NCI-H748 treated with DMSO at 0.1 percent for 48 hours (cell line): ENCODE data around the gene GPC6.

Source experiments
- DNase-seq: peaks from one replicate; lab custom pipeline; 2025; lab: John Stamatoyannopoulos, UW

GPC6 gene

GRCh38 chr13:93689333-93689732 lies 462.7 kb downstream of the GPC6 start:
- DNase-seq, result no peak

GRCh38 chr13:93690139-93690538 lies 463.5 kb downstream of the GPC6 start:
- no peak for DNase-seq

- DNase-seq, result no peak
Measured at GRCh38 chr13:93698016-93698613, 471.5 kb downstream of the GPC6 start.

GRCh38 chr13:93700115-93700514 lies 473.5 kb downstream of the GPC6 start:
- no peak for DNase-seq

GRCh38 chr13:93708308-93709075 lies 481.9 kb downstream of the GPC6 start:
- DNase-seq, result no peak

DNA sequence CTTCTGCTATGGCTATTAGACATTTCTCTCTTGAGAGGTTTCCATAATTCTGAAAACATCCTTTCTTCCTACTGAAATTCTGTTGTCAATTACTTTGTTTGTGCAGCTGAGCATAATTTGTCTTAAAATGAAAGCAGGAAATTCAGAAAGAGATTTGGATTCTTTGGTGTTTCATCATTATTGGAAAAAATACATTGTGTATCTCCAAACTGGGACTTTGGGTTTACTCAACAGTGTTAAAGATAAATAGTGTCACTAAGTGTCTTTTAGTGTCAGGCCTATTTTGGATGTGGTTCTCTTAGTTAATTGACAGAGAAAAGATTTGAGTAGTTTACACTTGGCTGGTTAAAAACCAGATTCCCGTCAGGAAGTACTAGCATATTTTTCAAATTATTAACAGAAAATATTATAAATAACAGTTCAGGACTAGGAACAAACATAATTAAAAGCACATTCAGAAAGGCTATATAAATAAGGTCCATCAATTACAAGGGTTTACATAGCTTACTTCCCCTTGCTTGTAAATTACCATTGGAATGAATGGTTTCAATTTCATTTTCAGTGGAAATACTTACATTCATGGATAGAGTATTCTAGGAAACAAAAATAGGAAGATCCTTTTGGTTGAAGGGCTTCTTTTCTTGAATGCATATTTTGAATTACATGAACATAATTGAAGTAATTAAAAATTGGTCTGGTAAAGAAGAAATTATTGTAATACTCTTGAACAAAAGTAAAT lies 483.1 kb downstream of the GPC6 start:
- DNase-seq, result no peak

DNA sequence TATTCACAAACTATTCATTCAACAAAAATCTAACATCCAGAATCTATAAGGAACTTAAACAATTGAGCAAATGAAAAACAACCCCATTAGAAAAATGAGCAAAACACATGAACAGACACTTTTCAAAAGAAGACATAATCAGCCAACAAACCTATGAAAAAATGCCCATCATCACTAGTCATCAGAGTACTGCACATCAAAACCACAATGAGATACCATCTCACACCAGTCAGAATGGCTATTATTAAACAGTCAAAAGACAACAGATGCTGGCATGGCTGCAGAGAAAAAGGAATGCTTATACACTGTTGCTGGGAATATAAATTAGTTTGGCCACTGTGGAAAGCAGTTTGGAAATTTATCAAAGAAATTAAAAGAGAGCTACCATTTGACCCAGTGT lies 487.6 kb downstream of the GPC6 start:
- no peak for DNase-seq

GRCh38 chr13:93715866-93716265 lies 489.3 kb downstream of the GPC6 start:
- no peak for DNase-seq

- DNase-seq, result no peak
Measured at GRCh38 chr13:93716623-93717022, 490.0 kb downstream of the GPC6 start.

GRCh38 chr13:93721483-93721882 lies 494.9 kb downstream of the GPC6 start:
- DNase-seq, result no peak

GRCh38 chr13:93723316-93723715 lies 496.7 kb downstream of the GPC6 start:
- no peak for DNase-seq

DNA sequence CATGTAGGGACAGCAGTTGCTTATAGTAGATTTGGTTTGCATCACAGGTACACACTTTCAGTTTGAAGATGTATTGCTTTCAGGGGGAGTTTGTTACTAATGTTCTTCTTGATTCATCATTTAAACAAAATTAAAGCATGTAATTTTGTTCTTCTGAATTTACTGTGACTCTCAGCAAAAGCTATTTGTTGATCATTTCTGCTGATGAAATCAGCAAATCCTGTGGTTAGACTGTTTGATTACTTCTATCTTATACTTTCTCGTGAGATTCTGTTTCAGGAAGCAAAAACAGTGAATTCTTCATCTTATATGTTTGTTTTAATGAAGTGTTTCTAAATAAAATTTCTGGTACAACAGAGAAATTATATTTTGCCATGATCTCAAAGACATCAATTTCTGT lies 497.6 kb downstream of the GPC6 start:
- DNase-seq, result no peak

DNA sequence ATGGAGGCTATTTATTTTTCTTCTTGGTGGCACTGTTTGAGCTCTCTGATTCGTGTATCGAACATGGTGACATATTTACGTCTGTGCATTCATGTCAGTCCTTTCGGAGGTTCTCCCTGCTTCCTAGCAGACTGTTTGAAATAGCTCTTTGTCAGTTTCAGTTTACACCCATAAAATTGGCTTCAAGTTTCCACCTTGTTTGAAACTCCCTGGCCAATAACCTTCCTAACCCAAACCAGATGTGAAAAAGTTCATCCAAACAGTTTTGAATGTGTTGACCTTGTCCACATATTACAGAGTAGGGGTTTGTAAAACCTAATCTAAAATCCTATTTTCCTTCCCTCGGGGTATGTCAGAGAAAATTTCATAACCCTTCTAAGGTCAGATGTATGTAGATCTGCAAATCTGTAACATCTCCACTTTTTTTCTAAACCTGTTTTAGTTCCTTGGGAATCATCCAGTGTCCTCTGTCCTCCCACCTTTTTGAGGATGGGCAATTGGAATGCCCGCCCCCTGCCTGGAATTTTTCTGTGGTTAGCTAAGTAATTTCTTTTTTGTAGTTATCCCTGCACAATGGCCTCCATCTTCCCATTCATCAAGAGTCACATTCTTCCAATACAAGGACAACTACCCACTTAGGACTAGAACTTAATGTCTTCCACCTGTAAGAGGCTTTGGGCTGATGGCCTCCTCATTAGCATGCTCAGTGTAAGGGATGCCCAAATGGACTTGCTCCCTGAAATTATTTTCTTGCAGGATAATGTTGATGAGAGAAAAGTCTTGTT lies 499.8 kb downstream of the GPC6 start:
- no peak for DNase-seq

GRCh38 chr13:93727211-93728141 lies 500.9 kb downstream of the GPC6 start:
- no peak for DNase-seq

- DNase-seq, result no peak
Measured at GRCh38 chr13:93729383-93729782, 502.8 kb downstream of the GPC6 start.

- no peak for DNase-seq
Measured at GRCh38 chr13:93730780-93731179, 504.2 kb downstream of the GPC6 start.

- DNase-seq, result no peak
Measured at GRCh38 chr13:93732186-93732585, 505.6 kb downstream of the GPC6 start.

DNA sequence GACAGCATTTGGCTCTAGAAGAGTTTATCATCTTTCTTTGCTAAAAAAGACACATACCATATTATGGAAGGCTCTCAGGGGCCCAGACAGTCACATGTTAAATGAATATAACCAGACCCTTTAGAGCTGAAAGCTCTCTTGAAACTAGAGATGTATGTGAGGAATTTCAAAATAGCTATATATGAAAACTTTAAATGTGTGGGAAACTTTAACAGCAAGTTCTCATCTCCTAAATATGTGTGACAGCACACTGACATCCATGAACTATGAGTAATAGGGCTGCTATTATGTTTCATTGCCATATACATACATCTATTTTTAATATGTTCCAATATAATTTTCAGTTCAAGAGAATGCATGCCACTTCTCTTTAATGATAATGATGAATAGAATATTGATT lies 509.5 kb downstream of the GPC6 start:
- DNase-seq, result no peak

- DNase-seq, result no peak
Measured at GRCh38 chr13:93736909-93737308, 510.3 kb downstream of the GPC6 start.

- DNase-seq, result peak; percentile 34
Measured at GRCh38 chr13:93740334-93740733, 513.7 kb downstream of the GPC6 start.

DNA sequence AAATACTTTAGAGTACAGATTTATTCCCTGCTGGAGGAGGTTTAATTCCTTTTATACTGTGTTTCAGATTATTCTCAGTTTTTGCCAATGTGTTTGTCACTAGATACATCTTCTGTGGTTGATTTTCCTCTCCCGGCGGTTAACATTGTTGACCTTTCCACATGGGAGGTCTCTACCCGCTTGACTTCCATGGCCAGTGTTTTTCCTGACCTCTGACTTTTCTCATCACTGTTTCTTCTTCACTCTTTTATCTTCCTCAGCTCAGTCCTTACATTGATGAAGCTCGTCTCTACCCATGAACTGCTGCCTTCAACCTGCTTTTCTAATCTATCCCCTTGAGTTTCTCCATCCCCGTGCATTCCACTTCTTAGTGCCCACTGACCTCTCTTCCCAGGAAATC lies 517.4 kb downstream of the GPC6 start:
- DNase-seq, result no peak
